Liver (tissue), 9 donors: ENCODE data around the gene CCL25. TPM values are rescaled to one million over a fixed set of nuclear protein-coding genes. Genes with fewer than 3 reads are reported as not detected.

Source experiments
- DNase-seq: peaks from one replicate; pipeline ENCODE4 v3.0.0-alpha.2; 2017; ENCODE audit warnings: low spot score
- H3K27ac ChIP-seq, 2 donors: one replicate each; pipeline ENCODE4 v1.7.0; 2013; ENCODE audit warnings: inconsistent platforms in 2 of 2, low read length in 2 of 2, control low read depth in 1 of 2, low read depth in 1 of 2, mild to moderate bottlenecking in 1 of 2
- H3K27me3 ChIP-seq, 4 donors: one replicate each; pipeline versions ENCODE4 v1.6.1 to v1.7.0; 2013; ENCODE audit warnings: low read length in 3 of 4, inconsistent platforms in 1 of 4, mild to moderate bottlenecking in 1 of 4, moderate library complexity in 1 of 4; ENCODE audit not compliant: control insufficient read depth in 4 of 4, insufficient read depth in 4 of 4
- H3K36me3 ChIP-seq, 4 donors: one replicate each; pipeline versions ENCODE4 v1.6.1 to v1.7.0; 2013; ENCODE audit warnings: low read length in 3 of 4, mild to moderate bottlenecking in 3 of 4, low read depth in 1 of 4, moderate library complexity in 1 of 4; ENCODE audit not compliant: control insufficient read depth in 4 of 4, insufficient read depth in 3 of 4
- H3K4me1 ChIP-seq, 4 donors: one replicate each; pipeline versions ENCODE4 v1.6.1 to v1.7.0; 2013; ENCODE audit warnings: low read length in 3 of 4, mild to moderate bottlenecking in 3 of 4, moderate library complexity in 1 of 4; ENCODE audit not compliant: control insufficient read depth in 4 of 4, insufficient read depth in 4 of 4
- H3K4me3 ChIP-seq, 3 donors: one replicate each; pipeline versions ENCODE4 v1.6.1 to v1.7.0; 2013; ENCODE audit warnings: low read length in 3 of 3, control low read depth in 1 of 3, low read depth in 1 of 3, mild to moderate bottlenecking in 1 of 3
- H3K9ac ChIP-seq, 2 donors: one replicate each; pipeline ENCODE4 v1.7.0; 2013; ENCODE audit warnings: low read length in 2 of 2, mild to moderate bottlenecking in 2 of 2, moderate library complexity in 2 of 2, control low read depth in 1 of 2, low read depth in 1 of 2
- H3K9me3 ChIP-seq, 4 donors: one replicate each; pipeline versions ENCODE4 v1.6.1 to v1.7.0; 2013; ENCODE audit warnings: low read length in 3 of 4; ENCODE audit not compliant: control insufficient read depth in 4 of 4
- EGR1 ChIP-seq, 2 donors: IDR thresholded peaks; 2 replicates each; pipeline ENCODE4 v1.6.1; 2016 to 2018; ENCODE audit warnings: antibody characterized with exemption in 2 of 2, low read depth in 2 of 2
- FOXA1 ChIP-seq: IDR thresholded peaks from 2 replicates; pipeline ENCODE4 v1.6.1; 2016; ENCODE audit warnings: antibody characterized with exemption
- FOXA2 ChIP-seq: IDR thresholded peaks from 2 replicates; pipeline ENCODE4 v1.6.1; 2016; ENCODE audit warnings: antibody characterized with exemption
- HNF4G ChIP-seq: IDR thresholded peaks from 2 replicates; pipeline ENCODE4 v1.6.1; 2016; ENCODE audit warnings: antibody characterized with exemption
- MAX ChIP-seq: IDR thresholded peaks from 2 replicates; pipeline ENCODE4 v1.6.1; 2016; ENCODE audit warnings: antibody characterized with exemption
- NR2F2 ChIP-seq: IDR thresholded peaks from 2 replicates; pipeline ENCODE4 v1.6.1; 2016; ENCODE audit warnings: antibody characterized with exemption
- RAD21 ChIP-seq, 2 donors: IDR thresholded peaks; 2 replicates each; pipeline ENCODE4 v1.6.1; 2016; ENCODE audit warnings: antibody characterized with exemption in 2 of 2, mild to moderate bottlenecking in 2 of 2
- REST ChIP-seq: IDR thresholded peaks from 2 replicates; pipeline ENCODE4 v1.6.1; 2016; ENCODE audit warnings: antibody characterized with exemption, mild to moderate bottlenecking
- RXRA ChIP-seq, 2 donors: IDR thresholded peaks; 2 replicates each; pipeline ENCODE4 v1.6.1; 2017 to 2018; ENCODE audit warnings: antibody characterized with exemption in 2 of 2, mild to moderate bottlenecking in 1 of 2
- SP1 ChIP-seq: IDR thresholded peaks from 2 replicates; pipeline ENCODE4 v1.6.1; 2018; ENCODE audit warnings: antibody characterized with exemption, mild to moderate bottlenecking
- TAF1 ChIP-seq: conservative IDR thresholded peaks from 2 replicates; pipeline ENCODE4 v1.6.1; 2016; ENCODE audit warnings: antibody characterized with exemption, mild to moderate bottlenecking
- YY1 ChIP-seq: IDR thresholded peaks from 2 replicates; pipeline ENCODE4 v1.6.1; 2016; ENCODE audit warnings: antibody characterized with exemption, mild to moderate bottlenecking
- WGBS: extraction: QIAGEN DNeasy Blood & Tissue Kit; methylation state at CpG from one replicate; pipeline ENCODE4 v1.1.7; 2013; 5-methylcytosine and 5-hydroxymethylcytosine counted together
- polyA plus RNA-seq, 2 donors: library from polyadenylated mRNA; stranded (reverse) in 1 of 2; unstranded in 1 of 2; fragments of 200-250 nt in 1 of 2; fragments of >200 nt in 1 of 2; fragmentation: Nextera tagmentation in 1 of 2; extraction: Ambion mirVana in 1 of 2; gene quantifications; one replicate each; pipeline versions ENCODE4 v1.2.1 to v1.2.3, GENCODE V29; 2013 to 2015
- total RNA-seq, 2 donors: library from RNA; depleted of rRNA; stranded (reverse); fragments of >200 nt; gene quantifications; one replicate each; pipeline ENCODE4 v1.2.3, GENCODE V29; 2014
- TF ChIP-seq, protein P1 (sequence below): IDR thresholded peaks from 2 replicates; pipeline ENCODE4 v1.6.1; 2016; ENCODE audit warnings: antibody characterized with exemption
- TF ChIP-seq, protein P2 (sequence below): fragments of 150-350 bp; IDR thresholded peaks from 2 replicates; pipeline ENCODE4 v1.5.1; 2017; ENCODE audit warnings: improper control_type of control experiment, low read depth, low read length; ENCODE audit not compliant: missing input control
- TF ChIP-seq, protein P3 (sequence below): IDR thresholded peaks from 2 replicates; pipeline ENCODE4 v1.6.1; 2016; ENCODE audit warnings: antibody characterized with exemption
- donor health status: healthy.
- donor health status: healthy.
- donor health status: healthy.
- donor health status: healthy.
- donor health status: healthy.

The CCL25 gene
- total and polyA plus RNA-seq, 4 donors = not detected

DNA sequence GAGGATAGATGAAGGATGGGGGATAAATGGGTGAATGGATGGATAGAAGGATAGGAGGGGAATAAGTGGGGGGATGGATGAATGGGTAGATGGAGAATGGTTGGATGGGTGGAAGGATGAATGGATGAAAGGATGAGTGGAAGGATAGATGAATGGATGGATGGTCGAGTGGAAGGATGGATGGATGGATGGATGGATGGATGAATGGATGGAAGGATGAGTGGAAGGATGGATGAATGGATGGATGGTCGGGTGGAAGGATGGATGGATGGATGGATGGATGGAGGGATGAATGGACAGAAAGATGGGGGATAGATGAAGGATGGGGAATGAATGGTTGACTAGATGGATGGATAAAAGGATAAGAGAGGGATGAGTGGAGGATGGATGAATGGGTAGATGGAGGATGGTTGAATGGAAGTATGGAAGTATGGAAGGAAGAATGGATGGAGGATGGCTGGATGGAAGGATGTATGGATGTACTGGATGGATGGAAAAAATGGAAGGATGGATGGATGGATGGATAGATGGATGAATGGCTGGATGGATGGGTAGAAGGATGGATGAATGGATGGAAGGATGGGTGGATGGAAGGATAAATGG lies 54.8 kb downstream of the CCL25 start (continued):
- no peak for TF ChIP-seq REST
- TF ChIP-seq HNF4G = no peak
- no peak for TF ChIP-seq RAD21 (IDR thresholded peaks at IDR 0.05)

- Histone ChIP-seq H3K27ac (no peak overlapping the region), H3K9ac (no peak overlapping the region), H3K4me3 (no peak overlapping the region), H3K36me3 (no peaks in the 10 kb centered on the region), H3K4me1 (no peaks in the 10 kb centered on the region), H3K27me3 (no peaks in the 10 kb centered on the region), H3K9me3 (no peaks in the 10 kb centered on the region)
- 71% methylated on average over 19 of the region's 19 CpGs for WGBS
- DNase-seq = no peak
- TF ChIP-seq, protein P1, sequence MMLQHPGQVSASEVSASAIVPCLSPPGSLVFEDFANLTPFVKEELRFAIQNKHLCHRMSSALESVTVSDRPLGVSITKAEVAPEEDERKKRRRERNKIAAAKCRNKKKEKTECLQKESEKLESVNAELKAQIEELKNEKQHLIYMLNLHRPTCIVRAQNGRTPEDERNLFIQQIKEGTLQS = no peak
- TF ChIP-seq, protein P2, sequence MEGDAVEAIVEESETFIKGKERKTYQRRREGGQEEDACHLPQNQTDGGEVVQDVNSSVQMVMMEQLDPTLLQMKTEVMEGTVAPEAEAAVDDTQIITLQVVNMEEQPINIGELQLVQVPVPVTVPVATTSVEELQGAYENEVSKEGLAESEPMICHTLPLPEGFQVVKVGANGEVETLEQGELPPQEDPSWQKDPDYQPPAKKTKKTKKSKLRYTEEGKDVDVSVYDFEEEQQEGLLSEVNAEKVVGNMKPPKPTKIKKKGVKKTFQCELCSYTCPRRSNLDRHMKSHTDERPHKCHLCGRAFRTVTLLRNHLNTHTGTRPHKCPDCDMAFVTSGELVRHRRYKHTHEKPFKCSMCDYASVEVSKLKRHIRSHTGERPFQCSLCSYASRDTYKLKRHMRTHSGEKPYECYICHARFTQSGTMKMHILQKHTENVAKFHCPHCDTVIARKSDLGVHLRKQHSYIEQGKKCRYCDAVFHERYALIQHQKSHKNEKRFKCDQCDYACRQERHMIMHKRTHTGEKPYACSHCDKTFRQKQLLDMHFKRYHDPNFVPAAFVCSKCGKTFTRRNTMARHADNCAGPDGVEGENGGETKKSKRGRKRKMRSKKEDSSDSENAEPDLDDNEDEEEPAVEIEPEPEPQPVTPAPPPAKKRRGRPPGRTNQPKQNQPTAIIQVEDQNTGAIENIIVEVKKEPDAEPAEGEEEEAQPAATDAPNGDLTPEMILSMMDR = no peak
- TF ChIP-seq RXRA (IDR thresholded peaks at IDR 0.05) = peak in 1 of 2 donors; percentile 22
- TF ChIP-seq FOXA2 = no peak
- TF ChIP-seq TAF1 = no peak
Observed at GRCh38 chr19:8108560-8109445, 56.2 kb downstream of the CCL25 start.

DNA sequence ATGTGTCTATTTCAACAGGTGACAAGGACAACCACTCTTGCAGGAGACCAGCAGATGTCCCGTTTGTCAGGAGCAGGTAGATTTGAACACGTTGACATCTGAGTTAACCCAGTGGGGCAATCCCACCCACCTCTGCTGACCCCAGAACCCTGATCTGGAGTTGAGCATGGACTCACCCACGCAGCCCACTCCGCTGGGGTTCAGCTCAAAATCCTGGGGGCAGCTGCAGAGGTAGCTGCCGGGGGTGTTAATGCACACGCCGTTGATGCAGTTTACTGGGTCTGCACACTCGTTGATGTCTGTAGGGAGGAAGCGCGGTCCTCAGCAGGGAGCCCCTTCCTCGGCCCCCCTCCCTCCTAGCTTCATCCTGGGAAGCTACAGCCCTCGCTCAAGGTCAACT lies 56.9 kb downstream of the CCL25 start:
- H3K27me3 ChIP-seq = no peaks in the 10 kb centered on the region
- no peaks in the 10 kb centered on the region for H3K4me1 ChIP-seq
- no peak for DNase-seq
- H3K36me3 ChIP-seq = no peaks in the 10 kb centered on the region
- no peaks in the 10 kb centered on the region for H3K9me3 ChIP-seq
- no peak overlapping the region for H3K27ac ChIP-seq
- no peak overlapping the region for H3K9ac ChIP-seq
- WGBS = 70% methylated on average over 12 of the region's 12 CpGs
- H3K4me3 ChIP-seq = no peak overlapping the region
- TF ChIP-seq, protein P3, sequence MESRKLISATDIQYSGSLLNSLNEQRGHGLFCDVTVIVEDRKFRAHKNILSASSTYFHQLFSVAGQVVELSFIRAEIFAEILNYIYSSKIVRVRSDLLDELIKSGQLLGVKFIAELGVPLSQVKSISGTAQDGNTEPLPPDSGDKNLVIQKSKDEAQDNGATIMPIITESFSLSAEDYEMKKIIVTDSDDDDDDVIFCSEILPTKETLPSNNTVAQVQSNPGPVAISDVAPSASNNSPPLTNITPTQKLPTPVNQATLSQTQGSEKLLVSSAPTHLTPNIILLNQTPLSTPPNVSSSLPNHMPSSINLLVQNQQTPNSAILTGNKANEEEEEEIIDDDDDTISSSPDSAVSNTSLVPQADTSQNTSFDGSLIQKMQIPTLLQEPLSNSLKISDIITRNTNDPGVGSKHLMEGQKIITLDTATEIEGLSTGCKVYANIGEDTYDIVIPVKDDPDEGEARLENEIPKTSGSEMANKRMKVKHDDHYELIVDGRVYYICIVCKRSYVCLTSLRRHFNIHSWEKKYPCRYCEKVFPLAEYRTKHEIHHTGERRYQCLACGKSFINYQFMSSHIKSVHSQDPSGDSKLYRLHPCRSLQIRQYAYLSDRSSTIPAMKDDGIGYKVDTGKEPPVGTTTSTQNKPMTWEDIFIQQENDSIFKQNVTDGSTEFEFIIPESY = no peak
- TF ChIP-seq EGR1 (IDR thresholded peaks at IDR 0.05; ENCODE audit: low read depth in 2 of 2) = no peak
- TF ChIP-seq REST = no peak
- TF ChIP-seq, protein P1 = no peak
- TF ChIP-seq MAX = no peak
- no peak for TF ChIP-seq TAF1
- no peak for TF ChIP-seq YY1
- no peak for TF ChIP-seq NR2F2
- no peak for TF ChIP-seq SP1
- no peak for TF ChIP-seq FOXA1
